ENCODE measurements around the gene AMIGO1. TPM values are rescaled to one million over a fixed set of nuclear protein-coding genes. Genes with fewer than 3 reads are reported as not detected.

The AMIGO1 gene
- 1 to 10 TPM; 8.0 to 9.1 (median 9.0) TPM for polyA plus RNA-seq (ENCODE audit: insufficient read length in 4 of 4)

- DNase-seq (ENCODE audit: low read depth in 4 of 4, low spot score in 3 of 4): no peak
Measured at GRCh38 chr1:109509176-109510134, at the start of gene AMIGO1. TSS of gene AMIGO1 (minus strand) at chr1:109509727. CDS start at chr1:109508912, 815 bp downstream.

GRCh38 chr1:109557520-109557919 lies 48.0 kb upstream of the AMIGO1 start:
- no peak for DNase-seq (ENCODE audit: low read depth in 4 of 4, low spot score in 3 of 4)

DNA sequence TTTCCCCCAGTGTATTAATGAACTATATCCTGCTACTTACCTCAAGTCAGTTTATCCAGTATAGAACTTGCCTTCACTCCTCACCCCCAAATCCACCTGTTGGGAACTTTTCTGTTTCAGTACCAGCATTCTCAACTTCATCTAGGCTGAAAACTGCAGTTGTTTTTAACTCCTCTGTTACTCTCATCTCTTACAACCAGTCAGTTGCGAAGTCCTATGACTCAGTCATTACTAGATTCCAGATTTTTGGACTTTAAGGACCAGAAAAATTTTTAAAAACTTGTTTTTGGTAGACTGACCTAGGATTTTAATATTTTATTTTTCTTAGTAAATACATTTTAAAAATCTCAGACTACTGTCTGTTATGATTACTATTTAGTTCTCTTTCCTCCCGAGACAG lies 47.0 kb upstream of the AMIGO1 start:
- DNase-seq (ENCODE audit: low read depth in 4 of 4, low spot score in 3 of 4): no peak

GRCh38 chr1:109548321-109549267 lies 39.1 kb upstream of the AMIGO1 start, which contains the start of gene GNAI3:
TSS of gene GNAI3 (plus strand) at chr1:109548615. CDS start at chr1:109548721, 106 bp downstream.
- peak; percentile 91 to 94 (median 92) for DNase-seq (ENCODE audit: low read depth in 4 of 4, low spot score in 3 of 4)

DNA sequence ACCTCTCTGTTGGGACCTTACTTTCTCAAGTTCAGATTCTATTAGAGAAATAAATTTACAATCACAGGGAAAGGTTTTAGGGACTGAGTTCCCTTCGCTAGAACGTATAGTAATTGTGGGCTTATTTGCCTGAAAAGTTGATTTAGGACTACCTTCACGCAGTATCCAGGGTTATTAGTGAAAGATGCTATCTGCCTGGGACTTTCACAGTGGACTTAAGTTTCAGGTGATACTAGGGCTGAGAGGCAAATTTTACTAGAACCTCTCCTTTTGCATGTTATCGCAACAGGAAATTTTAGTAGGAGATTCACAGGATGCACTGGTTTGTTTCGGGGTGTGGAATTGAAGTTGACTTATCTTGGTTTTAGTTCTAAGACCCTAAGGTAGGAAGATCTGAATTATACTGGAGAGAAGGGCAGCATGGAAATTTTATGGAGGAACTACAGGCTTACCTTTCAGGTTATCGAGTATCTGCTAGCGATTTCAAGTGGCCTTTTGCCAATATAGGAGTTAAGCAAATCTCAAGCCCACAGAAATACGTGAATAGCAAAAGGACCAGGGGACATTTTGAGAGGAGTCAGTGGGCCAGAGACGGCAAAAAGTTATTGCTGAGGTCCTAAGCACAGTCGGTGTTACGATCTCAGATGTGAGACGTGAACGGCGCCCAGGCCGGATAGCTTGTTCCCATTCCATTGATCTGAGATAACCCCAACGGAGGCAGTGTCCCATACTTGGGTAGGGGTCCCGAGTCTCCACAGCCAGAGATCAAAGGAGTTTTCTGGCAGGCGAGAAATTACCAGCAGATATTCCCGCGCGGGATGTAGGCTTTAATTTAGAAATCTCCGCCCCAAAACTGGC lies 38.2 kb upstream of the AMIGO1 start:
- no peak for DNase-seq (ENCODE audit: low read depth in 4 of 4, low spot score in 3 of 4)

DNA sequence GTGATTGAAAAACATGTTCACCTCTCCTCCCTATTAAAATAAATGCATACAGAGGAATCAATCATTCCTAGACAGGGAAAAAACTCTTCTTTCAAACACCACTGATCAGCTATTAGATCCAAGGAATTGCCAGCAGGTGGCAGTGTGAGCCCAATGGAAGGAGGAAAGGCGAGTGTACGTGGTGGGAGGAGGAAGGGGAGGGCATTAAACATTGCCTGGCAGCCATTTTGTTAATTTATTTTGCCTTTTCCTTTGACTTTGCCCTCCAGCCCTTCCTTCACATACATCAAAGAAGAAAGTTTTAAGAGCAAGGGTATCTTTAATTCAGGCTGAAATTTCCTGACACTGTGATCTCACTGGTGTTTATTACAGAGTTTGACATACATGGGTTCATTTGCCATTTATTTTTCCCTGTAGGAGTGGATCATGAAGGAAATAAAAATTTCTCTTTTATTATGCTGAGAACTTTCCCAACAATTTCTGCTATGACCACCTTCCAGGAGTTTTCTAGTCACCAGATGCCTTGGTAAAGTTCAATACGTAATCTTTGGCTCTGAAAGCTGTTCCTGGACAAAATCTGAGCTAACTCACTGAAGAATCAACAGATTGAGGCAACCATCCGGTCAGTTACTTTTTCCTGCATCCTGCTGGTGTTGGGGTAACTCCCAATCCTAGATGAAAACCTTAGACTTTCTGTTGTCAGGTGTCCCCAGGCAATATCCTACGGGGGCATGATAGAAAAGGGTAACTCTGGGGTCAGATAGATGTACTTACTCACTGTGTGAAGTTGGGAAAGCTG lies 37.0 kb upstream of the AMIGO1 start:
- peak; percentile 82 to 89 (median 88) for DNase-seq (ENCODE audit: low read depth in 4 of 4, low spot score in 3 of 4)

DNA sequence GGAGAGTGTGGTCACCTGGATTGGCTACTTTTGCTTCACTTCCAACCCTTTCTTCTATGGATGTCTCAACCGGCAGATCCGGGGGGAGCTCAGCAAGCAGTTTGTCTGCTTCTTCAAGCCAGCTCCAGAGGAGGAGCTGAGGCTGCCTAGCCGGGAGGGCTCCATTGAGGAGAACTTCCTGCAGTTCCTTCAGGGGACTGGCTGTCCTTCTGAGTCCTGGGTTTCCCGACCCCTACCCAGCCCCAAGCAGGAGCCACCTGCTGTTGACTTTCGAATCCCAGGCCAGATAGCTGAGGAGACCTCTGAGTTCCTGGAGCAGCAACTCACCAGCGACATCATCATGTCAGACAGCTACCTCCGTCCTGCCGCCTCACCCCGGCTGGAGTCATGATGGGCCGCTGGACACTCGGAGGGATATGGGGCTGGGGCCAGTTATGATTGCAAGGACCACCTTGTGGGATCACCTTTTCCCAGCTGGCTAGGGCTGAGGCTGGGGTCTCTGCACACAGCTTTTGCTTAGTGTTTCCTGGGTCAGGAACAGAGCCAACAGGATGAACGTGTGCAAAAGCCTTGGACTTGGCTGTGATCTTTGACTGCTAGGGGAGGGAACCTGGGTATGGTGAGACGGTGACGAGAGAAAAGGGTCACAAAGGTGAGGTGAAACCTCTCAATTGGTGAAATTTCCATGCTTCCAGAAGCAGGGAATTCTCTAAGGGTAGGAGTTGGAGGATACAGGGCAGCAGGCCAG lies 34.6 kb upstream of the AMIGO1 start:
- no peak for DNase-seq (ENCODE audit: low read depth in 4 of 4, low spot score in 3 of 4)

DNA sequence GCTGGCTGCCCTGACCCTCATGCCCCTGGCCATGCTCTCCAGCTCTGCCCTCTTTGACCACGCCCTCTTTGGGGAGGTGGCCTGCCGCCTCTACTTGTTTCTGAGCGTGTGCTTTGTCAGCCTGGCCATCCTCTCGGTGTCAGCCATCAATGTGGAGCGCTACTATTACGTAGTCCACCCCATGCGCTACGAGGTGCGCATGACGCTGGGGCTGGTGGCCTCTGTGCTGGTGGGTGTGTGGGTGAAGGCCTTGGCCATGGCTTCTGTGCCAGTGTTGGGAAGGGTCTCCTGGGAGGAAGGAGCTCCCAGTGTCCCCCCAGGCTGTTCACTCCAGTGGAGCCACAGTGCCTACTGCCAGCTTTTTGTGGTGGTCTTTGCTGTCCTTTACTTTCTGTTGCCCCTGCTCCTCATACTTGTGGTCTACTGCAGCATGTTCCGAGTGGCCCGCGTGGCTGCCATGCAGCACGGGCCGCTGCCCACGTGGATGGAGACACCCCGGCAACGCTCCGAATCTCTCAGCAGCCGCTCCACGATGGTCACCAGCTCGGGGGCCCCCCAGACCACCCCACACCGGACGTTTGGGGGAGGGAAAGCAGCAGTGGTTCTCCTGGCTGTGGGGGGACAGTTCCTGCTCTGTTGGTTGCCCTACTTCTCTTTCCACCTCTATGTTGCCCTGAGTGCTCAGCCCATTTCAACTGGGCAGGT lies 33.9 kb upstream of the AMIGO1 start:
- DNase-seq (ENCODE audit: low read depth in 4 of 4, low spot score in 3 of 4): no peak

DNA sequence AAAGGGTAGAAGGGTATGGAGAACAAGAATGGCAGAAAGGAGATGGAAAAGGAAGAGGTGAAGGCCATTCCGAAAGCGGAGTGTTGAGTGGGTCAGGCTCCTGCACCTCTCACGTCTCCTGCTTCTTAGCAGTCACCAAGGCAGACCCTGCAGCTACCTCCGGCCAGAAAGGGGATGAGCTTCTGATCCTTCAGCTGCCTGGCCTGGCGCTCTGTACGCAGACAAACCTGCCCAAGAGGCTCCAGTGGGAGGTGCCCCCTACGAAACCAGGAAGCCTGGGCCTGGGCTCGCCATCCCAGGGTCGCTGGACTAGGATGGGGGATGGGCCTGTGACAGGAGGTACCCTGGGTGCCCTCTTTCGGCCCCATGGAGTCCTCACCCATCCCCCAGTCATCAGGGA lies 33.1 kb upstream of the AMIGO1 start:
- DNase-seq (ENCODE audit: low read depth in 4 of 4, low spot score in 3 of 4): no peak

DNA sequence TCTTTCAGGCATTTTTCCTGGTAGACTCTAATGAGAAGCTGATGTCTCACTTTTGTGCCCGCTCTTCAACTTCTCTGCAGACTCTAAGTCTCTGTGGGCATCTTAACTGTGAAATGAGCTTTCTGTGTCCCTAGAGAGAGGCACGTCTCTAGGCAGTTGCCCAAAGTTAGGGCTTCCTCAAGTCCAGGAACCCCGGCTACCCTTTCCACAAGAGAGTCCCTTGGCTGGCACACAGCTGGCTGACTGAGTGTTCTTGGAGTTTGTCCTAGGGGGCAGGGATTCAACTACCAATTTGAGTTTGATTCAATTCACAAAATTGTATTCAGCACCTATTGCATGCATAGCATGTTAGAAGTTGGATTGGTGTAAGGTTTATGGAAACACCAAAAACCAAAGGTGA lies 31.6 kb upstream of the AMIGO1 start:
- no peak for DNase-seq (ENCODE audit: low read depth in 4 of 4, low spot score in 3 of 4)

GRCh38 chr1:109539676-109540075 lies 30.1 kb upstream of the AMIGO1 start, which contains the start of gene GPR61:
TSS of gene GPR61 (plus strand) at chr1:109539872. CDS start at chr1:109543023, 3,151 bp downstream.
- DNase-seq (ENCODE audit: low read depth in 4 of 4, low spot score in 3 of 4): no peak

- no peak for DNase-seq (ENCODE audit: low read depth in 4 of 4, low spot score in 3 of 4)
Measured at GRCh38 chr1:109538827-109539555, 29.5 kb upstream of the AMIGO1 start.

DNA sequence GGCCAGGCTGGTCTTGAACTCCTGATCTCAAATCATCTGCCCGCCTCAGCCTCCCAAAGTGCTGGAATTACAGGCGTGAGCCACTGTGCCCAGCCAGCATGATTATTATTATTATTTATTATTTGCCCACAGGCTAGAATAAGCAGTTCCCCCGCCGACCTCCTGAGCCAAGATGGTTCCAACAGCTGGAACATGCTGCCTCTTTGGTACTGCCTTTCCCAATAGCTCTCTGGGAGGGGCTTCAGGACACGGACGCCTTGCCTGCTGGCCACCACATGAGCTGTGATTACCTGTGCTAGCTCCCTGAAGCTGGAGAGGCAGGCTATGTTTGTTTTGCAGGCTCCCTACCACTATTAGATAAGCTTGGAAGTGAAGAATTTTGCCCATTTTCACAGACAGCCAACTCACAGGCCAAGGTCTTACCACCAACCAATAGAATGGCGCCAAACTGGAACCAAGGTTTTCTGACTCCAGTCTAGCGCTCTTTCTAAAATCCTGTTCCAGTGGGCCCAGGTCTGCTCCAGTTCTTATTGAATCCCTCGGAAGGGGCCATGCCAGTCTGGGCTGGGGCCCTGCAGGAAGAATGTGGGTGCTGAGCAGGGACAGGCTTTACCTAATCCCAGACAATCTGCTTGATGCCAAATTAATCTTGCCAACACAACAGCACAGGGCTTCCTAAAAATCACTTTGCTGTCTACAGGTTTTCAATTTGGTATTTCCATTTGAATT lies 28.1 kb upstream of the AMIGO1 start:
- DNase-seq (ENCODE audit: low read depth in 4 of 4, low spot score in 3 of 4): no peak

DNA sequence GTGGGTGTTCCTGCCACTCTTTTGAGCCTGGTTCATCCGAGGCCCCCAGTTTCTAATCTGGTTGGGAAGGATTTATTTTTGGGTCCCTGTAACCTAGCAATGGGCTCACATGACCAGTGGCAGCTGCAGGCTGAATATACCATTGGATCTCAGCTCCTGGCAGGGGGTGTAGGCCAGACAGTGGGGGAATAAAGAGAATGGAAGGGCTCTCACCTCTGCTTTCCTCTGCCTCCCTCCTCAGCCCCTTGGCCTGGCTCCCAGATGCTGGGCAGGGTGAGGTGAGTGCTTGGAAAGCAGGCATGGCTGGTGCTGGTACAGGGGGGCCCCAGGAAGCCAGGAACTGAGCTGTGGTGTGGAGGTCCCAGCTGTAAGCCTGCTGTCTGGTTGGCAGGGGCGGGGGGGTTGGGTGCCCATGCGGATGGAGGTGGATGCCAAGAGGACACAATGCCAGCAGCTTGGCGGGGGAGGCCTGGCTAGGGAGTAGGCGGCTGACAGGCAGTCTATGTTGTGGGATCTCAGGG lies 26.5 kb upstream of the AMIGO1 start:
- no peak for DNase-seq (ENCODE audit: low read depth in 4 of 4, low spot score in 3 of 4)

- DNase-seq (ENCODE audit: low read depth in 4 of 4, low spot score in 3 of 4): no peak
Measured at GRCh38 chr1:109535481-109535880, 26.0 kb upstream of the AMIGO1 start.

DNA sequence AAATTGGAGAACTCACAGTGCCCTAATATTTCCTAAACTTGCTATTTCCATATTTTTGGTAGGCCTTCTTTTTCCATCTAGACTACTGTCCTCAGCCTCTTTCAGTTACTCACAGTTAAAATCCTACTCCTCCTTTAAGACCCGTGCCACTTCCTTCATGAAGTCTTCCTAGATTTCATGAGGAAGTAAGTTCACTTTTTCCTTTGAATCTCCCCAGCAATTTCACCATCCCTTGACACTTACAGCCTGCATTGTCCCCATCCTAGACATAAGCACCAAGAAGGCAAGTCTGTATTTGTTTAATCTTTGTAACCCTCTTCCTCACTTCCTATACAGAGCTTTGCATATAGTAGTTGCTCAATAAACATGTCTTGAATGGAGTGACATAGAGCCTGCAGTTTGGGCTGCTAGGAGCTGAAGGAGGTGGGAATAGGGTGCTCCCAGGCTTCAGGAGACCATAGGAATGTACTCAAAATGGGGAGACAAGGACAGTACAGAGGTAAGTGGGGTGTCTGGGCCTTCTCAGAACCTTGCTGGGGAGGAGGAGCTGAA lies 24.9 kb upstream of the AMIGO1 start:
- no peak for DNase-seq (ENCODE audit: low read depth in 4 of 4, low spot score in 3 of 4)
